Stimulated activated CD4-positive, alpha-beta T cell treated with anti-CD3 and anti-CD28 coated beads, Interleukin-1b, Interleukin-23, amount 100 ng/mL, for 48 hours (primary cell): ENCODE measurements around the gene ALPL.

Experiments
- DNase-seq: peaks from one replicate; pipeline ENCODE4 v3.0.0-alpha.2; 2020

ALPL gene

GRCh38 chr1:21604208-21604957 lies 95.2 kb downstream of the ALPL start:
- no peak for DNase-seq

DNA sequence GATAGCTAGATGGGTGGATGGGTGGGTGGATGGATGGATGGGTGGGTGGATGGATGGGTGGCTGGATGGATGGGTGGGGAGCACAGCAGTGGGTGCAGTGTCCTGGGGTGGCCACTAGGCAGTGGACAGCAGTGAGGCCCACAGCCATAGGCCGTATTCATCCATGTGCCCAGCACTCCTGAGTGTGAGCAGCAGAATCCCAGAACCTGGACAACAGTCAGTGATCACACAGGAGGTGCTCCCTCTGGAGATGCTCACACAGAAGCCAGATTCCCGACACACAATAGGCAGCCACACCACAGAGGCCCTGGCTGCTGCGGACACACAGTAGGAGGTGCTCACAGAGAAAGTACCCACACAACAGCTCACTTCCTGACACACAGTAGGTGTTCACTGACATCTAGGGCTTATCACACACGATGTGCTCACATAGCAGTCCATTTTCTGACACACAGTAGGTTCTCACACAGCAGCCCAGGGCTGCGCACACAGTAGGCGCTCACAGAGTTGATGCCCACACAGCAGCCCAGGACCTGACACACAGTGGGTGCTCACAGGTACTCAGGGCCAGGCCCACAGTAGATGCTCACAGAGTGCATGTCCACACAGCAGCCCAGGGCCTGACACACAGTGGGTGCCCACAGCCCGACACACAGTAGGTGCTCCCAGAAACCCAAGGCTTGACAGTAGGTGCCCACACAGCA lies 95.9 kb downstream of the ALPL start:
- no peak for DNase-seq

DNA sequence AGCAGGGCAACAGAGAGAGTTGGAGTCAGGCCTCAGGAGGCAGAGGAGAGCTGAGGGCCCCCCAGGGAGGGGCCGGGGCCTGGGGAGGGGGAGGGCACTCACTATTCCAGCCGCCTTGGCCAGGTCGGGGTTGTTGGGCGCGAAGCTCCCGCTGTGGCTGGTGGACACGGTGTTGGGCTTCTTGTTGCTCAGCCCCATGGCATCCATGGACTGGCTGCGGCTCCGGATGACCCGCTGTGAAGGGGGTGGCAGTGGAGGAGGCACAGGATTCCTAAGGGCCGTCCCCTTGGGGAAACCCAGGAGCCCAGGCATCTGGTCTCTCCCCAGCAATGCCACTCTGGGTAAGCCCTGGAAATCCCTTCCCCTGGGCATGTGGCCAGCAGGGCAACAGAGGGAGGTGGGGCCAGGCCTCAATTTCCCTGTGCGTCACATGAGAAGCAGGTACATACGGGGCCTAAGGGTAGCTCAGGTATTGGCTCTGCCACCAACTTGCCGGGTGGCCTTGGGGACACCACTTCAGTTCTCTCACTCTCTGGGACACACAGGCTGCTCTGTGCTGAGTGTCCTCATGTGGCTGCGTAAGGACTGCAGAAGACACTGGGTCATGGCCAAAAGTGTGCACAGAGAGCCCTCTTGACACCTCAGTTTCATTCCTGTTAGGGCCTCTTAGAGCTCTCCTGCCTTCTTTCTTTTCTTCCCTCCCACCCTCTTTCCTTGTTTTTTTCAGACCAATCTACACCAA lies 96.9 kb downstream of the ALPL start:
- DNase-seq, result no peak

DNA sequence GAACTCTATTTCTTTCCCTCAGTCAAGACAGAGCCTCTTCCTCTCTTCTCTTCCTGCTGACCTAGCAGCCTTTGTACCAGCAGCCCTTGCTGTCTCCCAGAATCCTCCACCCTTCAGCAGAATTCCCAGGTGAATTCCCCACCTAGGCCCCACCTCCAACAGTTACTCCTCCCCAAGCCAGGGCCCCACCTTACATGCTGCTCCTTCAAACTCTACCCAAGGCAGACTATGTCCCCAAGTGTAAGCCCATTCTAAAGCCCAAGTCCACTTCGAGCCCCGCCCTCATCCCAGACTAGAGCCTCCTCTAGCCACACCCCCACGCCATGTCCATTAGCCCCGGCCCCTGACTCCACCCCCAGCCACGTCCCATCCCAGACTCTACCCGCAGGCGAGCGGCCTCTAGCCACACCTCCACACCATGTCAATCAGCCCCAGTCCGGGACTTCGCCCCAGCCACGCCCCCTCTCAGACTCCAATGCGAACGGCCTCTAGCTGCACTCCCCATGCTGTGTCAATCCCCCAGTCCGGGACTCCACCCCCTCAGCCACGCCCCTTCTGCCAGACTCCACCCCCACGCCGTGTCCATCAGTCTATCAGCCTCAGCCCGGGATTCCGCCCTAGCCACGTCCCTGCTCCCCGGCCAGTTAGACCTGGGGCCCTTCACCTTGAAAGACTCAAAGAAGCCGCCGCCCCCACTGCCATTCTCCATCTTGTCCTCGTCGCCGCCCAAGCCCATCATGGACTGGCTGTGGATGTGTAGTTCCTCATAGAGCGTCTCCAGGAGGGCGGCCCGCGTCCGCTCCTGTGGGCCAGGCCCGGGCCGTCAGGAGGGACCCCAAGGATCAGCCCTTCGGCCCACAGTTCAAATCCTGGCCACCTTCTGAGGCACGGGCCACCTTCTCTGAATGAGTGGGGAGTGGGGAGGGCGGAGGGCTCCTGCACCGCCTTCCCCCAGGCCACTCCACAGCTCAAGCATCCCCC lies 98.6 kb downstream of the ALPL start:
- DNase-seq, result peak; percentile 81

- no peak for DNase-seq
These were observed 99.6 kb downstream of the ALPL start for GRCh38 chr1:21608798-21609197.

DNA sequence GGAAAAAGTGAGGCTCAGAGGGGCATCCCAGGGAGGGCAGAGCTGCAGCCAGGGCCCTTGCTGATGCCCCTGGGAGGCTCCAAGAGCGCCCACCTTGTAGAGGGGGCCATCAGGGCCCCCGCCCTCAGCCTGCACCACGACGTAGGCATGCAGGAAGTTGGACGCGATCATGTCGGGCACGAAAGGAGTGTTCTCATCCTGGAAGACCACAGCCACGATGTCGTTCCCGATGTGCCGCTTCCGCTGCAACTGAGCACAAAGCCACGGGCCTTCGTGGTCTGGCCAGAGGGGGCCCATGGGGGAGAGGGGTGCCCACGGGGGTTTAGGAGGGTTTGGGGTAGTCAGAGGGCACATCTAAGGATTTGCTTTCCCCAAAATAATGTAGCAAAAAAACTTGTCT lies 100.8 kb downstream of the ALPL start:
- DNase-seq, result no peak

- no peak for DNase-seq
These were observed 102.0 kb downstream of the ALPL start for GRCh38 chr1:21610989-21611785.

DNA sequence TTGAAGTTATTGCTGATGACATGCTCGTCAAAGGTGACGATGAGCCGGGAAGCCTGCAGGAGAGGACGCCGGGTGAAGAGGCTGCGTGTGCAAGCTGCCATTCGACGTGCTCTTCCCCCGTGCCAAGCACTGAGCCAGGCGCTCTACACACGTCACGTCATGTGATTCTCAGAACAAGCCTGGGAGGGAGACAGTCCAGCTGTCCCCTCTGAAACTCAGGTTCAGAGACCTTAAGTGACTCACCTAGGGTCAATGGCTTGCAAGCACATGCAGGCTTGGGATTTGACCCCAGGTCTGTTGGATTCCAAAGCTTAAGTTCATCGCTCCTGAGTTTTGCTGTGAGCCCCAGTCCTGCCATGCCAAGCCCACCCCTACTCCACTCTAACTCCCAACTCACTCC lies 102.8 kb downstream of the ALPL start:
- no peak for DNase-seq

DNA sequence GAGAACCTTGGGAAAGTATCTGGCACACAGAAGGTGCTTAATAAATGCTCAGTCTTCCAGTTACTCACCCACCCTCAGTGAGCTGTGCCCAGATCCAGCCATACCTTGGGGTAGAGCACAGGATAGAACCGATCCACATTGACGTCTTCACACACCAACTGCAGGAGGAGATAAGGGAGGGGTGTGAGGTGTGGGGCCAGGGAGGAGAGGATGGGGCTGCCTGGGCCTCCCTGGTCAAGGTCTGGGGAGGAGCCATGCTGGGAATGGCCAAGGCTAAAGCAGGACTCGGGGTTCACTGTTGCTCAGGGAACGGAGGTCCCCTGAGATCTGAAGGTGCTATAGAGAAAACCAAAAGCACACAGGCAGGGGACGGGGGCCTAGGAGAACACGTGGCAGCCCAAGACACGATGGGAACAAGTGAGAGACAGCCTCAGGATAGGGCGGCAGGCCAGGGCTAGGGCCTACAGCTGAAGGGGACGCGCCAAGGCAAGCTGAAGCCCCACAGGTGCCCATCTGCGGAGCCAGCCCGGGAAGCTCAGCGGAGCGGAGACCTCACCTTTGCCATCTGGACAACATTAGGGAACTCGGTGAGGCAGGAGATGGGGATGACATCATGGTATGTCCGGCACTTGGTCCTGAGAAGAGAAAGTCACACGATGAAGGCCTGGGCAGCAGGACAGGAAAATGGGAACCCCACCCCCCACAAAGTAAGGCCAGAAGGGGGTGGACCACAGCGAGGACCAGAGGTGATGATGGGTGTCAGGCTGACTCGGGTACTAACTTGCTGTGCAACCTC lies 104.0 kb downstream of the ALPL start:
- DNase-seq, result no peak

DNA sequence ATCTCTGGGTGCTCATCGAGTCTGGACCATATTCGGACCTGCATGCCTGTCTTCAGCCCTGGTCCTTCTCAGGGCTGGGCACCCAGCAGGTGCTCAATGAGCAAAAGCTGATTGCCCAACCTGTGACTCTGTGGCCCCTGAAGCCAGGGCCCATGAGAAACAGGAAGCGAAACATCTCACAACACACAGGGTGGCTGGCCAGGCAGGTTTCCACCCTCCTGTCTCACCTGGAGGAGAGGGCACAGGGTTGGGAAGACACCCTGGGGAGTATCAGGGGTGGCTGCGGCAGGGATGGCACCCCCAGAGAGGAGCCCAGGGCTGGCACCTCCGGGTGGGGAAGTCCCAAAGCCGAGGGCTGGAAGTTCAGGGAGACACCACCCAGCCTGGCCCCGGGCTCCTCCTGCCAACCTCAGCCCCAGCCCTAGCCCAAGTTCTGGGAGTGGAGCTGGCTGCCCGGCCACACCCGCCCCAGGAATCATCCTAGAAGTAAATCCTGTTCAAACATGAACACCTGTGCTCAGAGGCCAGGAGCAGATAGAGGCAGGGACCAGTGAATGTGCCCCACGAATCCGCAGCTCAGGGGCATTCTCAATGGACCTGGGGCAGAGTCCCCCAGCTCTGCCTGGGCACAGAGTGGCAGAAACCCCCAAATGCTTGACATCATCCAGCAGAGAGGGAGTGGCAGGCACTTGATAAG lies 105.3 kb downstream of the ALPL start:
- DNase-seq, result no peak

GRCh38 chr1:21616372-21616771 lies 107.1 kb downstream of the ALPL start:
- DNase-seq, result no peak

DNA sequence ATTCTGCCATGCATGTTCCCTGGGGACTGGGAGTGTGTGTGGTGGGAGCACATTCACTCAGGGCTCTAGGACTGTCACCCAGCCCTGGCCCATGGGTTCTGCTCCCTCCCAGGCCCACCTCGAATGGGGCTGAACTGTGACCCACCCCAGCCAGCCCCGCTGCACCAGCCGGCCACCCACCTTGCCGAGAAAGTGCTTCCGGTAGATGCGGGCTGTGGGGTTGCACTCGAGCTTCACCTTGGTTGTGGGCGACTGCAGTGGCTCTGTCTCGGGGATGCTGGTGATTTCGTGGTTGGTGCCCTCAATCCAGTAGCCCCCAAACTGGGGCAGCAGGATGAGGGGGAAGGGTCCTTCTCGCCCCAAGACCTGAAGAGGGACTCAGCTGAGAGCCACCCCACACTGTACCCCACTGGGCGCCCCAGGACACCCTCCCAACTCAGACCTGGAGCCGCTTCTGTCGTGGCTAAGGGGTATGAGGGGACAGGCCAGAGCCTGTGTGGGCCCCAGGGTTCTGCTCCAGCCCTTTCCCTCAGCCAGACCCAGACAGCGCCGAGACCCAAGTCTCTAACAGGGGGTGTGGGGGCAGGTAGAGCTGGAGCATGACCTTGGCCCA lies 108.0 kb downstream of the ALPL start:
- DNase-seq, result no peak

GRCh38 chr1:21618059-21618458 lies 108.8 kb downstream of the ALPL start:
- no peak for DNase-seq

DNA sequence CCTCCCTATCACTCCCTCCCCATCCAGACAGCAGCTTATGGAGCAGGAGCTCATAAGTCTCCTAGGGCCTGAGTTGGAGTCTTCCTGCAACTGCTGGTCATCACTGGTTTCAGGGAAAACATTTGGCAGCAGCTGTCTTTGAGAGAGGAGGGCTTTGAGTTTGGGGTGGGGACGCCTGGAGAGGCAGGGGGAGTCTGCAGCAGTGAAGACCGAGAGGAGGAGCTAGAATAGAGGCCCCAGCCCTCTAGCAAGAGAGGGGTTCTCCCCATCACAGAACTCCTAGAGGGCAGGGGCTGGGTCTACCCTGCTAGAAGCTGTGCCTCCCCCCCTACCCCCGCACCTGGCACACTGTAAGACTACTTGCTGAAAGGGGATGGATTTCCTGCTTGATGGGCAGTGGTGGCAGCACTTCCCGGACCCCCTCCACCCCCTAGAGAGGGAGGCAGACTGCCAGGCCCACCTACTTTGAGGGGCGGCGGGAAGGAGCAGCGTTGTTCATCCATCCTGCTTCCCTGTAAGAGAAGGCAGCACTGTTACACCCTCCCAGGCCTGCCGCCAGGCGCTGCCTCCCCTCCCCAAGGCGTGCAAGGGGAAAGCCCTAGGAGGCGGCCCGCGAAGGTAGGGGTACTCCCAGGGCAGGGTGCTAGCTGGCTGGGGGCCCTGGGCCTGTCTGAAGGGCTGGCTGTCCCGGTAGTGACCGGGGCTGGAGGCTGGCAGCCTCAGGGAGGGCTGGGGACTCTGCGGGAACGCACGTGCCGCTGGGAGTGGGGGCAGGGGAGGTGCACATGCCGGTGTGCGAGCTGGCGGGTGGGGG lies 109.5 kb downstream of the ALPL start:
- DNase-seq, result no peak

DNA sequence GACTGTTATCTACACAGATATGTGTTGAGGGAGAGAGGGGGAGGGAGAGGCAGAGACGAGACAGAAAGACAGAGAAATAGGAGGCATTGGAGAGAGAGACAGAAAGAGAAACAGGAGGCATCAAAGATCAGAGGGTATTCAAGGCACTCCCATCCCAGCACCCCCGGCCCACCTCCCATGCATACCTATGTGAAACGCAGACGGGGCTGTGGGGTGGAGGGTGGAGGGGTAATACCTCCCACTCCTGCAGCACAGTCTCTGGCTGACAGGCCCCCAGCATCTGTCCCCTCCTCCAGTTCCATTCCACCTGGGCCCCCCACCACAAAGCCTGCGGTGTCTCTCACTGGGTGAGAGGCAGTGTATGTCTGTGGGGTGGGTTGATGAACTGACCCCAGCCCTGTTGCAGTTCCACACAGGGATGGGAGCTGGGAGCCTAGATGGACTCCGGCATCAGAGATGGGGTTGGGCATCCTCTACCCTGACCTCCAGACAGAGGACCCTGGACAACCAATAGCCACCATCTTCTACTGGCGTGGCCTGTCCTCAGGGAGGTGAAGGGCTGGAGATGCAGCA lies 110.2 kb downstream of the ALPL start:
- no peak for DNase-seq

DNA sequence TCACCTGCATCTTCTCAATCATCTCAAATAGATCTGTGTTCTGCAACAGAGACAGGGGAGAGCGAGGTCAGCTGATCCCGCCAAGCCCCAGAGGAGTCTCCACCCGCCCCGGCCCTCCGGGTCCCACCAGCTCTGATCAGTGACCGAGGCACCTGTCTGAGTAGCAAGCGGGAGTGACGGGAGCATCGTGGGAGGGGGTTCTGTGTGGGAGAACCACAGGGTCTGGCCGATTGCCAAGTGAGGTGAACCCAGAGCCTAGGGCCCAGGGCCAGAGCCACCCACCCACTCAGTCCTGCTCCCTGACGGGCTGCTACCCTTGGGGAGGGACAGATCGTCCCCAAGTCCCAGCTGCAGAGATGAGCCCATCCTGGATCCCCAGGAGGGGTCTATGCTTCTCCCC lies 110.8 kb downstream of the ALPL start:
- DNase-seq, result no peak

GRCh38 chr1:21620496-21620895 lies 111.3 kb downstream of the ALPL start:
- no peak for DNase-seq

- DNase-seq, result no peak
These were observed 111.8 kb downstream of the ALPL start for GRCh38 chr1:21621051-21621450.
